ENCODE measurements around the gene PDE1C.
"Not testable (repeated sequence)": the region's sequence is repeated elsewhere in the genome, so short reads cannot be mapped to it uniquely, and the experiment has no call there.

PDE1C gene

DNA sequence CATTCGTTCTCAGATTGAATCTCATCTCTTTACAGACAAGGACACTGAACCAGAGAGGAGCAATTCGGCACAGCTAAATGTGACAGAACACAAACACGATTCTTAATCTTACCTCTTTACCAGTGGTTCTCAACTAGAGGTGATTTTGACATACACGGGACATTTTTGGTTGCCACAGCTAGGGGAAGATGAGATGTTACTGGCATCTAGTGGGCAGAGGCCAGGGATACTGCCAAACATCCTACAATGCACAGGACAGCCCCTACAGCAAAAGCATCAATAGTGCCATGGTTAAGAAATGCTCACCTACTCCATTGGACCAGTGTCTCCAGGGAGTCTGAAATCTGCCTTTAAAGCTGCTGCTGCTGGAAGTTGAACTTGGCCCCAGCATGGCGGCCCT is 27.3 kb downstream of the PDE1C start:
- no peak for DNase-seq

DNA sequence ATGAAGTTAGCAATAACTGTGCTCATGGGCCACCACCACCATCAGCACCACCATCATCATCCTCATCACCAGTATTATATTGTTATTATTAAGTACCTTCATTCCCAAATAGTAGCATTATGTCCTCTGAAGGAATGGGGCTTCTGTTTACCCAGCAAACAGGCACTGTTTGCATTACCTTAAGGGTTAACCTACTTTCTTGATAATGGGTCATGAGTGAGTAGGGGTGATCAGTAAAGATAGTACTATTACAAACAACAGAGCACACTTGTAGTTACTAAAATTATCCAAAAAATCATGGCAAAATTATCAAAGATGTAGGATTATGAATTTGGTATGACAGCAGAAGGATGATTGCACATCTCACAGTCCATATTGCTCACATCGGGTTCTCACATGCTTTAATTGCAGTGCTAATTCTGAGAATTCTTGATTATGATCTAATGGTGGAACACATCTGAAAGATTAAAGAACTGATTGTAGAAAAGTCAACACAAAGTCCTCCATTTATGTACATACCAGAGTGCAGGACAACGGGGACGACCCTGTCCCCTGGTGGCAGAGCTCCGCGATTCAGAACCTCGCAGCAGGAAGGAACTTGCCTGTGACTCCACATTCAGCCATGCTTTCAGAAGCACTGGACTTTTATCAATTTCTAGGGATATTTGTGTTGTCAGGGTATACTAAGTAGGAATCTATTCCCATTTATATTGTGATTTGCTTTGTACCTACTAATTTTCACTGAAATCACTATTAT is 31.0 kb downstream of the PDE1C start:
- DNase-seq: no peak

DNA sequence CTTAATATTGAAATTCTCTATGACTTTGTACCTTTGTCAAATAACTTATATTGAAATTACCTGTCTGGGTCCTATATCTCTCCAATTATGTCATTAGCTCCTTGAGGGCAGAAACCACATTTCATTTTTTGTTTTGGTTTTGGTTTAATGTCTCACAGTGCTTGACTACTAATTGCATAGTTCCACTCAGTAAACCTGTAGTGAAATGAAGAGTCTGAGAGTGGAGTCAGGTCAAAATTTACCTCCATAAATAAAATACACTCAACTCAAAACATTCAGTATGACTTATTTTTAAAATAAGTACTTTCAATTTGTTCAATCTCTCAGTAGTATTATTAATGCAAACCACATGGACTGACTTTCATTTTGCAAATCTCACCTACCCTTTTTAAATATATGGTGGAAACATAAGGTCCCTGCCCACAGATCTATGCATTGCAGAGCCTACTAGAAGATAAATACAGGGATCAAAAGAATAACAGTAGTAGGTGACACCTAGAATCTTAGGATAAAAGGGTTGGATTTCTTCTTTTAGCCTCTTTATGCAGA is 32.5 kb downstream of the PDE1C start:
- no peak for DNase-seq

DNA sequence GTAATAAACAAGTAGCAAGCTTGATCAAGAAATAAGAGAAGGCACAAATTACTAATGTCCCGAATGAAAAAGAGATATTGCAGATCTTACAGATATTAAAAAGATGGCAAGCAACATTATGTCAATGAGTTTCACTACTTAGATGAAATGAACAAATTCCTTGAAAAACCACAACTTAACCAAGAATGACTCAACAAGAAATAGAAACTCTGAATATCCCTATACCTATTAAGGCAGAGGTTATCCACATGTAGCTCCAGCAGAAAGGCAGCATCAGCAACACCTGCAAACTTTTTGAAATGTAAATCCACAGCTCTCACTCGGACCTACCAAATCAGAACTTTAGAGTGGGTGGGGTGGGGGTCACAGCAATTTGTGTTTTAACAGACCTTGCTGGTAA is 33.6 kb downstream of the PDE1C start:
- DNase-seq: no peak

DNA sequence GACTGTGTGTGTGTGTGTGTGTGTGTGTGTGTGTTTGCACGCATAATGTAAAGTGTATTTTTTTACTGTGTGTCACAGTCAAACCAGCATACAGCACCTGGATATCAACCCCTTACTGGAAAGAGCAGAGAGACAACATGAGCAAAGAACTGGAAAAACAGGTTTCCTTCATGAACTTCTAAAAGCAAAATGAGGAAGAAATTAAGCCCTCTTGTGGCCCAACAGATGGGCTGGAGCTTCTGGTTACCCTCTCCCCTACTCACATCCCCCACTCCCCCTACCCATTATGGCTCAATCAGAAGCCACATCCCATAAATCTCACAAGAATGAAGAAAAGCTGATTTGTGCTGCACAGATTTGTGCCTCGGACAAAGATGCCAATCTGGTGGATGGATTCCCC is 36.2 kb downstream of the PDE1C start:
- no peak for DNase-seq

DNA sequence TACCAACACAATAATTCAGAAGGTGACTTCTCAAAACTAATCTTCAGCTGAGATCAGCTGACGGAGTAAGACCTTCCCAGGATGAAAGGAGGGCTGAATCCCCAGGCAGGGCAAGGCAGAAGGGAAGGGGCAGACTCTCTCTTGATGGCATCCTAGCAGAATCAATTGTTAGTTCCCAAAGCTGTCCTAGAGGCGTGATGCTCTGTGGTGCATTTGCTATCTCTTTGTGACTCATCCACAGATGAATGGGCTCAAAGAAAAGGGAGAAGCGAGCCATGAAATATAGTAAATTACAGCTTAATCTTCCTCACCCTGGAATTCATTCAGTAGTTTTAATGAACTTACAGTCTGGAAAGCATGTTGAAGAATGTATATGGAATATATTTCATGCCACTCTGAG is 37.2 kb downstream of the PDE1C start:
- DNase-seq: no peak

DNA sequence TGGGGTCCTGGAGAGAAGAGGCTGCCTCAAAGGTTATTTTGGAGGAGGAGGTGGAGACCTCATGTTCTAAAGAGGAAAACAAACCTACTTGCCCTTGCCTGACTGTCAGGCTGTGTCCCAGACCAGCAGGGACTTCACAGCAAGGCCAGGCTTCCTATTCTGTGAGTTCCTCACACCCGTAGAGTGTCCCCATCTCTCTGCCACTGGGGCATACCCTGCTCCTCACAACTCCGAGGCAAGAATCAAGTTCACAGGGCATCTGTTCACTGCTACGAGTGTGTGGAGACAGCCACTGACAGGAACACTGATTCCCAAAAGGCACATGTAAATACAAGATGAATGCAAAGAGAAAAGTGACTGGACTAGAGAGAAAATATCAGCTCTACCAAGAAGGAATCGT is 38.0 kb downstream of the PDE1C start:
- no peak for DNase-seq

DNA sequence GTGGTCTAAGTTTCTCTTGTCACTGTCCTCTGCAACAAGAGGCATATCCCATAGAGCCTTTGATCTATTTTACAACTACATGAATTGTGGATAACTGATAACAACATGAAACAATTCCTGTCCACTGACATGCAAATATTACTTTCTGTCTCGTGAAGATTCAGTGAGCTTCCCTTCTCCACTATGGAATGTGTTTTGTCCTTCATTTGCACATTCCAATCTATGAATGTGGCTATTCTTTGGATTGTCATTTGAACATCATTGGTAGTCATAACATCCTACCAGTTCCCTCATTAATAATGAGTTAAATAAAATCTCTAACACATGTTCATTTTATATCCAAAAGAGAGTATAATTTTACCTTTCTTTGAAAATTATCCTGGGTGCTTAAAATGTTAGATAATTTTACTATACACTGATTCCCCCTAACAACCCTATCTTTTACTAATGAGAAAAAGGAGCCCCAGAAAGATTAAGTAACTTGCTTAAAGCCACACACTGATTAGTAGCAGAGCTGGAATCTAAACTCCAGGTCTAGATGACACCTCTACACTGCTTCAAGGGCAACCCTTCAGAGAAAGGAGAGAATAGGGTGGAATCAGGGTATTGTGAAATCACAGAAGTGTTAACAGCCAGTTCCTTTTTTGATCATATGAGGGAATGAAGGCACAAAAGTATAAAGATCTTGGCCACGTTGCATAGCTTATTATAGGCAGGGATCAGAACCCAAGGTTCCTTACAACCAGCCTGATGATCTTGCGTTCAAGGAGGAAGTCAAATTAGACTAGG is 39.1 kb downstream of the PDE1C start:
- no peak for DNase-seq

DNA sequence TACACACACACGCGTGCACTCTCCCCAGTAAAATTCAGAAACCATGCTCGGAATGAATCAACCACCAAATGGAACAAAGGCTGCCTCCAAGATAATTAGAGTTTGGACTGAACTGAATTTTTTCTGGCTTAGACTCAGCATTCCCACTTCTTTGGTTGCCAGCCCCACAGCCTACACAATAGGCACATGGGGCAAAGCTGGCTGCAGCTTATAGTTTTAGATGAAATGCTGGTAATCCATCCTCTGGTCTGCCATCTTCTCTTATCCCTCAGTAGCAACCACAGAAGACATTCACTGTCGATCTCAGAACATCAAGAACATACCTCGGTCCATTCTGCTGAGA is 44.2 kb downstream of the PDE1C start:
- DNase-seq: no peak

DNA sequence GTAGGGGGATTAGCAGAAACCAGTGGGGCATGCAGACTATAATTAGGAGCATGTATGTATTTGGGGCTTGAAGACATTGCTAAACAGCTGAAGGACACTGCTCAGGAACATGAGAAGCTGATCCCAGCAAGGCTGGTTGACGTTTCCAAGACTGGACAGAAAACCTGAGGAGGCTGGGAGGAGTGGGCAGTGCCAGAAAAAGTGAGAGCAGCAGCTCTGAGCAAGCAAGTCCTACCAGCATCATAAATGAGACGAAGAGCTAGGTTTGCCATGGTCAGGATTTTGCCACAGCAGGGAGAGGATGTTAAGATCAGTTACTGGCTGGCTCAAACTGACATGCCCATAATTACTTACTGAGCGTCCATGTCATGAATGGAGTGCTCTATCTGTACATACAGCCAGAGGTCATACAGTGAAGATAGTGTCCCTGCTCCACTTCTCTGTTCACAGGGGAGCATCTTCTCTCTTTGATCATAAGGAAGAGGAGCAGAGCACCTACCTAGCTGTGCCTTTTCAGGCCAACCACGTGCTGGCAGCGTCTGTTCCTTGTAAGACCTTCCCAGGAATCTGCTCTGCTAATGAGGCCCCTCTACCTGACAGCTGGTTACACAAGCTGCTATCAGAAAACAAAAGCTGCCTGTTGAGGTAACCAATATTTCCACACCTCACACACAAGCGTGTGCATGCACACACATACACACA is 44.7 kb downstream of the PDE1C start:
- DNase-seq: no peak

DNA sequence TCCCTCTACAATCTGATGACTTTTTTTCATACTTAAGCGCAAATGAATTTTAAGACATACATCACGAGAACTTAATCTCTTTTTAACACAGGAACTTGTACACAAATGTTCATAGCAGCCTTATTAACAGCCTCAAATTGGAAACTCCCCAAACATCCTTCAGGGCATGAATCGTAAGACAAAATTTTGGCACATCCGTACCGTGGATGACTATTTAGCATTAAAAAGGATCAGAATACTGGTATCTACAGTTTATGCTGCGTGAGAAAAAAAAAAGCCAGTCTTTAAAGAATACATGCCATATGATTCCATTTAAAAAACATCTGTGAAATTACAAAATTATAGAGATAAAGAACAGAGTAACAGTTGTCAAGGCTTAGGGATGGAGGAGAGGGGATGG is 46.8 kb downstream of the PDE1C start:
- DNase-seq: no peak

DNA sequence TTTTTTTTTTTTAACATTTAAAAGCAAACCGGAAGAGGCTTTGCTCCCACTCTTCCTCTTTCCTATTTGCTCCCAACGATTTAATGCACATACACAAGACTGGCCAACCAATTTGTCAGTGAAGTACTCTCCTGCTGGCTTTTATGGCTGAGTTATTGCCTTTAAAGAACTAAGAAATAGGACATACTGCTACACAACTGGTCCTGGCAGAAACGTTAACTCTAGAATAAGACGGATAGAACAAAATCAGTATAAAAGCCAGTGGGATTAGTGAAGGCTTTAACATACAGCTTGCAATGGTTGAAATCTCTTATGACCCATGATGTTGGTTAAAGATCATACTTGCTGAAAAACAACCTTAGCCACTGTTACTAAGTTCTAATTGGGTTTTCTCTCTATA is 47.2 kb downstream of the PDE1C start:
- DNase-seq: no peak

DNA sequence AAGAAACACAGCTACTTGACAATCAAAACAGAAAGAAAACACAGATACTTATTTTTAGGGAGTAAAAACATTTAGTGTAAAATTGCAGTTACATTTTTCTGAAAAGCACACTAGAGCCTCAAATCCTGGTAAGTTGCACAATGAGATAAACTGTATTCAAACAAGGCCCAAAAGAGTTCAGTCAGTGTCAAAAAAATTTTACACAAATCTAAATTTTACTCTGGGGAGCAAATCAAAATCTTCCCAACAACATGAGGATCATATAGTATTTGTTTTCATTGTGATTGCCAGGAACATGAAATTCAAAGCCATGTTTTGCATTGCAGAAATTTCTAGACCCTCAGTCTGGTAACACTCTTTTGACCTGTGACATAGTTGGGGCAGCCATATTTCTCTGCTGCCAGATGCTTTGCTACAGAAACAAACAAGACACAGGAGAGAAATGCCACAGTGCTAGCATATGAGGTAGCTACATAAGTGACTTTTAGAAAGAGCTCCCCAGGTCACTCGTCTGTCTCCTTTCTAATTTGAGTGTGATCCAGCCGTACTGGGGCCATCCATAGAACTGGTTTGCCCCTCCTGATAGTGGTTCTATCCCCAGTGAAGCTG is 49.6 kb downstream of the PDE1C start:
- no peak for DNase-seq

DNA sequence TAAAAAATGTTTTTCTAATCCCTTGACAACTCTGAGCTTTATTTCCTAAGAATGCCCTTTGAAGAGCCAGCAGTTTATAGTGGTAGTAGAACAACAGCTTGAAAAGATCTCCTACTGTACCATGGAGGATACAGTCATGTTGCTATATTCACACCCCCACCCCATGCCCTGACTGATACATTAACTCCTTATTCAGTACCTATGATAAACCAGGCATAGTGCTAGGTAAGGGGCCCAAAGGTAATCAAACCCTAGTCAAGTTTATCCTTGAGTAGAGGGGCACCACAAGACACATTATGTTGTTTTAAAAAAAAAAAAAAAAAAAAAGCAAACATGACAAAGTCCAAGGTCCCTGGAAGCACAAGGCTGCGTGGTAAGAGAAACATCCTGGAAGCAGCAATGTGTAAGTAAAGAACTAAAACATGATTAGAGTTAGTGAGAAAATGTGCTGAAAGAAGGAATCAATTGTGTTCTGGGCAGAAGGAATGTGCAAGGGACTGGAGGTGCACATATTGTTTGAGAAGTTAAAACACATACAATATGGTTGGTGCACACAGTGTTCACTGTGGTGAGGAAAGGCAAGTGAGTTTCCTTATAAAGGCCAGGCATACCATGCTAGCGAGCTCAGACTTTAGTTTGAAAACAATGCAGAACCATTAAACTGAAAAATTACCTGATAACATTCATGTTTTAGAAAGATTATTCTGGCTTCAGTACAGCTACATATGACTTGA is 51.2 kb downstream of the PDE1C start:
- no peak for DNase-seq

DNA sequence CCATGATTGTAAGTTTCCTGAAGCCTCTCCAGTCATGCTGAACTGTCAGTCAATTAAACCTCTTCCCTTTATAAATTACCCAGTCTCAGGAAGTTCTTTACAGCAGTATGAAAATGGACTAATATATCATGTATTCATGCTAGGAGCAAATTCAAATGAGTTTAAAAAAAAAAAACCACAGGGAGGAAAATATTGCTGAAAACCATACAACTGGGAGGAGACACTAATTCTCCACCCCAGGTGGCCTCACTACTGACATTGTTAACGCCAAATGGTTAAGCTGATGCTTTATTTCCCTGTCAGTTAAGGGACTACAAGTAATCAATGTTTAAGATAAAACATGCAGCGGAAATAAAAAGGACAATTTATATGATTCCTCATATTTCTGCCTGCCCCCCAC is 55.1 kb downstream of the PDE1C start:
- DNase-seq: no peak

DNA sequence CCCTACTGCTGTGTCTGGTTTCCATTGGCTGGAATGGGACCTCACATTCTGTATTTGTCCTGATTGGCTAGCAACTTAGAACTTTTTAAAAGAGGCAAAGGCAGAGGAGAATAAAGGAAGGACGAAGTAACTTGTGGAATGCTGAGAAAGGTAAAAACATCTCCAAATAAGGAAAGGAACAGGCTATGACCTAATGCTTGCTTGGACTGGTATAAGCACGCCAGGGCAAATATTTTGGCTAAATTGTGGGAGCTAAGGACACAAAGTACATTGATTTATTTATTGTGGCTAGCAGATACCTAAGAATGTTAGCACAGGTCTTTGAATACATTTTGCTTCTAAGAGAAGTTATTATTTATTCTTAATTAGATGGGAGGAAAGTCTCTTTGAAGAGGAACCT is 56.7 kb downstream of the PDE1C start:
- not testable (repeated sequence) for DNase-seq

DNA sequence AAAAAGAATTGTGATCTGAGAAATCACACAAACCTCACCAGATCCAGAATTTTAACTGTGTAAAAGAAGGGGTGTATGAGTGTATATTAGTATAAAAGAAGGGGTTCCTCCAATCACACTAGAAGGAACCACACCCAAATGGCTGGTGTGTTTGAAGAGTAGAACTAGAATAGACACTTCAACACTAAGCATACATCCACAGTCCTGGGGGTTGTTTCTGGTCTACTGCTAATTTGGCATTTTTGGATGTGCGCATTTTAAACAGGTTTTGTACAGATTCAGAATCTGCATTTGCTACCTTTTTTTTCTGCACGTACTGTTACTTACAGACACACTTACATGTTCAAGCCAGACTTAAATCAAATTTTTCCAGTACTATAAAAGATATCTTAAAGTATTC is 64.6 kb downstream of the PDE1C start:
- no peak for DNase-seq

DNA sequence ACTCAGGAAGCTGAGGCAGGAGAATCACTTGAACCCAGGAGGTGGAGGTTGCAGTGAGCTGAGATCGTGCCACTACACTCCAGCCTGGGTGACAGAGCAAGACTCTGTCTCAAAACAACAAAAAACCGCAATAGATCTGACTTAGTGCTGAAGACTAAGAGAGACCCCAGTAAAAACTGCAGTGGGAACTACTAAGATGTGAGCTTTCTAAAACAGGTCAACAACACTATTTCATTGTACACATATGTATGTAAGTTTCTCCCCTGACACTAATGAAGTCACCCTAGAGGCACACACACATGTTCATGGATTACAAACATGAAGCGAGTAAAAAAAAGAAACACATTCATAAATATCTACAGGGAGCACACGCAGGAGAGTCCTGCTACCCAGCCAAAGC is 68.3 kb downstream of the PDE1C start:
- no peak for DNase-seq

DNA sequence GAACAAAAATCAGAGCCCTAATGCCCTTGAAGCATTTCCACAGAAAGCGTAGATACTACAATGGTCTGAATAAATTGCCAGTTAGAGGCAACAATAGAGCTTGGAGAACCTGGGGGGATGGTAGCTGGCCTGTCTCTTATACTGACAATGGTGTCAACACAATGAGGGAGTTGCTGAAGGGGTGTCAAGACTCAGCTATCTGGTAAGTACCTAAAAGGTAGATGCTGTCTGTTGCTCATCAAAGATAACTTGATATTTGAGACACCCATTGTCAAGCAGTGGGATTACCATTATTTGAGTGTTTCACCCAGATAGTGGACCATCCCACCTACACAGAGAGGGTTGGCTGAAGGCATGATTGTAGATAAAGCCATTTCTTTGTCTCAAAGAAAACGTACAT is 72.8 kb downstream of the PDE1C start:
- DNase-seq: no peak

DNA sequence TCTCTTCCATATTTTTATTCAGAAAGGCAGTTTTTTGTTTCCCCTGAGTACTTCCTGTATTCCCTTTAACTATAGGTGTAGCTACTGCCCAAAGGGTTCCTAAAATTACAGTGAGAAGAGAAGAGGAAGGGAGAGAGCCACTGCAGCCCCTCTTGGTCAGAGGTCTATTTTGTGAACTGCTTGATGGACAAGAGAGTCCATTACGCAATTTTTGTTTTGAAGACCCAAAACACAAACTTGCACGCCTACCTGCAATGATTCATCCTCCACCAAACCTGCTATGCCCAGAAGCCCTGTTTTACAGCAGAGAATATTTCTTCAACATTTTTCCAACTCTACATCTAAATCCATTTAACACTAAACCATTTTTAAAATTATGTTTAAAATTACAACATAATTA is 75.1 kb downstream of the PDE1C start:
- DNase-seq: no peak

DNA sequence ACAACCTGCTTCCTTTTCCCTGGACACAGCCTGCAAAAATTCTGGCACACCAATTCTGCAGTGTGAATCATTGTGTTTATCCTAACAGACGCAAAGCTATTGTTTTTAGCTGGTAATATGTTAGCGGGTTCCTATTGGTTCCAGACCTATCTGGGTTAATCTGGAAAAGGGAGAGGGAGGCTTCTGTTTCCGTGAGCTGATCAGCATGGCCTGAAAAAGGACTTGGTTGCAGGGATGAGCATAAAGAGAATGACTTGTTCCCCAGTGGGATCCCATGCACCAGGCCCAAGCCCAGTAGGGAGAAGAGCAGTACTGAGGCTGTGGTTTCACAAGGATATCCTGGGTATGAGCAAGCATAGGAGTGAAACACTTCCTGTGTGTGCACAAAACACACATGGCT is 78.4 kb downstream of the PDE1C start:
- no peak for DNase-seq

DNA sequence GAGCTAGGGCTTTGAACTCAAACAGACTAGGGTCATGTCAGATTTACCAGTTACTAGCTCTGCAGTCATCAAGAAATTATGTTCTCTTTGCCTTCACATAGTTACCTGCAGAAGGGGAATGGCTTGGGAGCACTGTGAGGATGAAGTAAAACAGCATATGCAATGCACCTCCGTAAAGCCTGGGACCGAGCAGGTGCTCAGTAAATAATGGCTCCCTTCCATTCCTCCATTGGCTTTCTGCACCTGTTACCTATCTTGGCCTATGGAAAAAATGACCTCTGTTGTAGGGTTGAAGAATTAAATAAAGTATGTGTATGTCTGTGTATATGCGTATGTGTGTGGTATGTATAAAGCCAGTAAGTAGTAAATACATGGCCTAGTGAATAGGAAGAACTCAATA is 78.8 kb downstream of the PDE1C start:
- no peak for DNase-seq
